Prostate gland (tissue), 2 donors: Measurements from ENCODE around the gene TARS1.

Source experiments
- CTCF ChIP-seq, 4 experiments: fragments of 200-600 bp in 2 of 4; fragments of 450-650 bp in 2 of 4; sonication (generic) in 2 of 4; IDR thresholded peaks; 1 replicate in 3 of 4; 2 replicates in 1 of 4; pipeline ENCODE4 v1.5.1; 2016 to 2019; ENCODE audit warnings: antibody characterized with exemption in 4 of 4, mild to moderate bottlenecking in 2 of 4, moderate library complexity in 2 of 4
- POLR2AphosphoS5 ChIP-seq: sonication (generic); formaldehyde crosslinking; IDR thresholded peaks from one replicate; pipeline ENCODE4 v1.6.1; 2017; ENCODE audit warnings: antibody characterized with exemption

GRCh38 chr5:33408816-33409215 is 31.9 kb upstream of the TARS1 start:
- TF ChIP-seq CTCF (IDR thresholded peaks at IDR 0.05) (no peak), POLR2AphosphoS5 (no peak)
